Measurements from ENCODE around the gene COL12A1. TPM values are rescaled to one million over a fixed set of nuclear protein-coding genes. Genes with fewer than 3 reads are reported as not detected.
"Not testable (repeated sequence)": the region's sequence is repeated elsewhere in the genome, so short reads cannot be mapped to it uniquely, and the experiment has no call there.

COL12A1 gene
- total RNA-seq, 1 experiment from 2014 or later = not detected

- no peak for DNase-seq (ENCODE audit: low spot score)
- in situ Hi-C loops (cut with HindIII; ENCODE audit: low sequenced_read_pairs) = no loop called here
These were observed 17.5 kb downstream of the COL12A1 start for GRCh38 chr6:75188221-75188925.

- DNase-seq (ENCODE audit: low spot score); in situ Hi-C loops (cut with HindIII; ENCODE audit: low sequenced_read_pairs): not testable (repeated sequence)
These were observed 19.3 kb downstream of the COL12A1 start for GRCh38 chr6:75186581-75186980.

GRCh38 chr6:75183099-75183541 is 22.7 kb downstream of the COL12A1 start:
- in situ Hi-C loops (cut with HindIII; ENCODE audit: low sequenced_read_pairs) = no loop called here
- DNase-seq (ENCODE audit: low spot score) = no peak

GRCh38 chr6:75180864-75181263 is 25.0 kb downstream of the COL12A1 start:
- in situ Hi-C loops (cut with HindIII; ENCODE audit: low sequenced_read_pairs) = no loop called here
- no peak for DNase-seq (ENCODE audit: low spot score)

GRCh38 chr6:75178757-75179156 is 27.1 kb downstream of the COL12A1 start:
- no peak for DNase-seq (ENCODE audit: low spot score)
- in situ Hi-C loops (cut with HindIII; ENCODE audit: low sequenced_read_pairs) = no loop called here

GRCh38 chr6:75176076-75176582 is 29.7 kb downstream of the COL12A1 start:
- DNase-seq (ENCODE audit: low spot score) = no peak
- in situ Hi-C loops (cut with HindIII; ENCODE audit: low sequenced_read_pairs) = no loop called here

- in situ Hi-C loops (cut with HindIII; ENCODE audit: low sequenced_read_pairs) = no loop called here
- no peak for DNase-seq (ENCODE audit: low spot score)
These were observed 33.9 kb downstream of the COL12A1 start for GRCh38 chr6:75171986-75172385.

GRCh38 chr6:75171567-75171966 is 34.3 kb downstream of the COL12A1 start:
- DNase-seq (ENCODE audit: low spot score) = no peak
- in situ Hi-C loops (cut with HindIII; ENCODE audit: low sequenced_read_pairs) = no loop called here

GRCh38 chr6:75170691-75171560 is 34.9 kb downstream of the COL12A1 start:
- DNase-seq (ENCODE audit: low spot score) = no peak
- in situ Hi-C loops (cut with HindIII; ENCODE audit: low sequenced_read_pairs) = no loop called here

- DNase-seq (ENCODE audit: low spot score) = no peak
- in situ Hi-C loops (cut with HindIII; ENCODE audit: low sequenced_read_pairs) = no loop called here
These were observed 35.9 kb downstream of the COL12A1 start for GRCh38 chr6:75169689-75170586.

- no peak for DNase-seq (ENCODE audit: low spot score)
- in situ Hi-C loops (cut with HindIII; ENCODE audit: low sequenced_read_pairs) = no loop called here
These were observed 38.0 kb downstream of the COL12A1 start for GRCh38 chr6:75167851-75168250.

GRCh38 chr6:75167325-75167724 is 38.5 kb downstream of the COL12A1 start:
- in situ Hi-C loops (cut with HindIII; ENCODE audit: low sequenced_read_pairs) = no loop called here
- DNase-seq (ENCODE audit: low spot score) = no peak

- in situ Hi-C loops (cut with HindIII; ENCODE audit: low sequenced_read_pairs) = no loop called here
These were observed 39.1 kb downstream of the COL12A1 start for GRCh38 chr6:75166773-75167172.

GRCh38 chr6:75166236-75166635 is 39.6 kb downstream of the COL12A1 start:
- no peak for DNase-seq (ENCODE audit: low spot score)
- in situ Hi-C loops (cut with HindIII; ENCODE audit: low sequenced_read_pairs) = no loop called here

More at GRCh38 chr6:75166773-75167172, 39.1 kb downstream of the COL12A1 start:
- DNase-seq (ENCODE audit: low spot score) = no peak

- in situ Hi-C loops (cut with HindIII; ENCODE audit: low sequenced_read_pairs) = no loop called here
- DNase-seq (ENCODE audit: low spot score) = no peak
These were observed 47.7 kb downstream of the COL12A1 start for GRCh38 chr6:75158176-75158575.

GRCh38 chr6:75157336-75157735 is 48.5 kb downstream of the COL12A1 start:
- no peak for DNase-seq (ENCODE audit: low spot score)
- in situ Hi-C loops (cut with HindIII; ENCODE audit: low sequenced_read_pairs) = no loop called here

GRCh38 chr6:75156186-75156878 is 49.5 kb downstream of the COL12A1 start:
- in situ Hi-C loops (cut with HindIII; ENCODE audit: low sequenced_read_pairs) = no loop called here
- no peak for DNase-seq (ENCODE audit: low spot score)

- in situ Hi-C loops (cut with HindIII; ENCODE audit: low sequenced_read_pairs) = no loop called here
These were observed 50.2 kb downstream of the COL12A1 start for GRCh38 chr6:75155631-75156030.

GRCh38 chr6:75154973-75155372 is 50.9 kb downstream of the COL12A1 start:
- in situ Hi-C loops (cut with HindIII; ENCODE audit: low sequenced_read_pairs) = no loop called here
- DNase-seq (ENCODE audit: low spot score) = no peak

More at GRCh38 chr6:75155631-75156030, 50.2 kb downstream of the COL12A1 start:
- DNase-seq (ENCODE audit: low spot score) = no peak
